ENCODE data around the gene PHC3. TPM values are rescaled to one million over a fixed set of nuclear protein-coding genes. Genes with fewer than 3 reads are reported as not detected.
"Not testable (repeated sequence)": the region's sequence is repeated elsewhere in the genome, so short reads cannot be mapped to it uniquely, and the experiment has no call there.

Gene PHC3
- total and polyA plus RNA-seq, 9 donors = 9.9 to 121 (median 90.2) TPM

DNA sequence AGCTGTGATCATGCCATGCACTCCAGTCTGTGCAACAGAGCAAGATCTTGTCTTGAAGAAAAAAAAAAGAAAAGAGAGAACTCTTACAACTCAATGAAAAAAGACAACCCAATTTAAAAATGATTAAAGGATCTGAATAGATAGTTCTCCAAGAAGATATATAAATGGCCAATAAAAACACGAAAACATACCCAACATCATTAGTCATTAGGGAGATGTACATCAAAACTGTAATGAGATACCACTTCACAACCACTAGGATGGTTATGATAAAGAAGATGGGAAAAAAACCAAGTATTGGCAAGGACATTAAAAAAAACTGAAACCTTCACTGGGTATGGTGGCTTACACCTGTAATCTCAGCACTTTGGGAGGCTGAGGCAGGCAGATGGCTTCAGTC, 38.3 kb upstream of the PHC3 start:
- TF ChIP-seq EP300 (IDR thresholded peaks at IDR 0.05) (no peak), POLR2A (IDR thresholded peaks at IDR 0.05) (no peak)
- TF ChIP-seq, protein P1, sequence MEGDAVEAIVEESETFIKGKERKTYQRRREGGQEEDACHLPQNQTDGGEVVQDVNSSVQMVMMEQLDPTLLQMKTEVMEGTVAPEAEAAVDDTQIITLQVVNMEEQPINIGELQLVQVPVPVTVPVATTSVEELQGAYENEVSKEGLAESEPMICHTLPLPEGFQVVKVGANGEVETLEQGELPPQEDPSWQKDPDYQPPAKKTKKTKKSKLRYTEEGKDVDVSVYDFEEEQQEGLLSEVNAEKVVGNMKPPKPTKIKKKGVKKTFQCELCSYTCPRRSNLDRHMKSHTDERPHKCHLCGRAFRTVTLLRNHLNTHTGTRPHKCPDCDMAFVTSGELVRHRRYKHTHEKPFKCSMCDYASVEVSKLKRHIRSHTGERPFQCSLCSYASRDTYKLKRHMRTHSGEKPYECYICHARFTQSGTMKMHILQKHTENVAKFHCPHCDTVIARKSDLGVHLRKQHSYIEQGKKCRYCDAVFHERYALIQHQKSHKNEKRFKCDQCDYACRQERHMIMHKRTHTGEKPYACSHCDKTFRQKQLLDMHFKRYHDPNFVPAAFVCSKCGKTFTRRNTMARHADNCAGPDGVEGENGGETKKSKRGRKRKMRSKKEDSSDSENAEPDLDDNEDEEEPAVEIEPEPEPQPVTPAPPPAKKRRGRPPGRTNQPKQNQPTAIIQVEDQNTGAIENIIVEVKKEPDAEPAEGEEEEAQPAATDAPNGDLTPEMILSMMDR (IDR thresholded peaks at IDR 0.05) = no peak
- H3K27ac ChIP-seq = no peak overlapping the region
- H3K9me3 ChIP-seq = no peaks in the 10 kb centered on the region
- 84 to 93% (median 93%) methylated on average over 1 of the region's 1 CpG for WGBS, 3 donors
- DNase-seq = no peak
- H3K36me3 ChIP-seq = no peaks in the 10 kb centered on the region
- H3K4me1 ChIP-seq (ENCODE audit: insufficient read depth) = peaks cover 1% of the 10 kb centered on the region
- intact Hi-C loops (cut with DNase I) = loop anchor here in 1 of 4 donors (5.0 kb wide), 1 partner anchor 33 kb away; no protein-coding TSS in a partner anchor
- no peak overlapping the region for H3K4me3 ChIP-seq
- H3K27me3 ChIP-seq = no peaks in the 10 kb centered on the region

DNA sequence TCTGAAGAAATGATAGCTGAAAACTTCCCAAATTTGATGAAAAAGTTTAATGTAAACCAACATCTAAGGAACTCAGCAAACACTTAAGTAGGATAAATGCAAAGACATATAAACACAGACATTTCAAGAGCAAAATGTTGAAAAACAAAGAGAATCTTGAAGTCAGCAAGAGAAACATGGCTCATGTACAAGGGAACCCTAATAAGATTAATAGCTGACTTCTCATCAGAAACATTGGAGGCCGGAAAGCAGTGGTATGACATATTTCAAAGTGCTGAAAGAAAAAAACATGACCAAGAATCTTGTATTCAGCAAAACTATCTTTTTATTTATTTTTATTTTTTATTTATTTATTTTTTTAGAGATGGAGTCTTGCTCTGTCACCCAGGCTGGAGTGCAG, 30.1 kb upstream of the PHC3 start:
- H3K36me3 ChIP-seq = no peaks in the 10 kb centered on the region
- no peaks in the 10 kb centered on the region for H3K9me3 ChIP-seq
- no peaks in the 10 kb centered on the region for H3K4me1 ChIP-seq (ENCODE audit: insufficient read depth)
- no peaks in the 10 kb centered on the region for H3K27me3 ChIP-seq
- DNase-seq = no peak
- 95 to 96% (median 96%) methylated on average over 1 of the region's 1 CpG for WGBS, 3 donors
- intact Hi-C loops (cut with DNase I) = no loop called here
- H3K4me3 ChIP-seq = no peak overlapping the region
- H3K27ac ChIP-seq = no peak overlapping the region
- TF ChIP-seq EP300 (IDR thresholded peaks at IDR 0.05) = no peak
- TF ChIP-seq, protein P1 (IDR thresholded peaks at IDR 0.05) = no peak
- no peak for TF ChIP-seq POLR2A (IDR thresholded peaks at IDR 0.05)

DNA sequence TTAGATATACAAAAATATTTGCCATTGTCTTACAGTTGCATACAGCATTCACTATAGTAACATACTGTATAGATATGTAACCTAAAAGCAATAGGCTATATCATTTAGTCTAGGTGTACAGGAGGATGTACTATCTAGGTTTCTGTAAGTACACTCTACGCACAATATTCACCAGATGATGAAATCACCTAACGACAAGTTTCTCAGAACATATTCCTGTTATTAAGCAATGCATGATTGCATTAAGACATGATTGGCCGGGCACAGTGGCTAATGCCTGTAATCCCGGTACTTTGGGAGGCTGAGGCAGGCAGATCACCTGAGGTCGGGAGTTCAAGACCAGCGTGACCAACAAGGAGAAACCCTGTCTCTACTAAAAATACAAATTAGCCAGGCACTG, 26.2 kb upstream of the PHC3 start:
- intact Hi-C loops (cut with DNase I) = no loop called here
- WGBS, 3 donors = 68 to 78% (median 74%) methylated on average over 6 of the region's 6 CpGs
- Histone ChIP-seq H3K27me3 (no peaks in the 10 kb centered on the region), H3K4me1 (ENCODE audit: insufficient read depth) (no peaks in the 10 kb centered on the region), H3K9me3 (no peaks in the 10 kb centered on the region), H3K4me3 (no peak overlapping the region), H3K27ac (no peak overlapping the region), H3K36me3 (no peaks in the 10 kb centered on the region)
- no peak for DNase-seq
- TF ChIP-seq POLR2A (IDR thresholded peaks at IDR 0.05) (no peak), EP300 (IDR thresholded peaks at IDR 0.05) (no peak)
- TF ChIP-seq, protein P1 (IDR thresholded peaks at IDR 0.05) = no peak

DNA sequence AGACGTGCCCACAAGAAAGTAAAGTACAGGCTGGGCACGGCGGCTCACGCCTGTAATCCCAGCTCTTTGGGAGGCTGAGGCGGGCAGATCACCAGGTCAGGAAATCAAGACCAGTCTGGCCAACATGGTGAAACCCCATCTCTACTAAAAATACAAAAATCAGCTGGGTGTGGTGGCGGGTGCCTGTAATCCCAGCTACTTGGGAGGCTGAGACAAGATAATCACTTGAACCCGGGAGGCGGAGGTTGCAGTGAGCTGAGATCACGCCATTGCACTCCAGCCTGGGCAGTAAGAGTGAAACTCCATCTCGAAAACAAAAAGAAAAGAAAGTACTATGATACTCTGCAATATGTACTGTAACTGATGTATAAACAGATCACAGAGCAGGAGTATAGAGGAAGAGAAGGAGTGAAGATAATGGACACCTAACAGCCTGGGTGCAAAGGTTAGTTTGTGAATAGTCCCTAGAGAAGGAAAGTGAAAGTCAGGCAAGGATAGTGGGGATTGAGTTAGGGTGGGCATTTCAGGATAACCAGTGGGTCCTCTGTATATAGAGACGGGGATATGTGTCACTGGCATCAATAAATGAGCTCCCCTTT, 24.7 kb upstream of the PHC3 start:
- DNase-seq; H3K36me3 ChIP-seq; H3K9me3 ChIP-seq; H3K4me3 ChIP-seq; H3K27ac ChIP-seq; H3K27me3 ChIP-seq; H3K4me1 ChIP-seq (ENCODE audit: insufficient read depth); intact Hi-C loops (cut with DNase I): not testable (repeated sequence)
- WGBS, 3 donors = 92 to 95% (median 94%) methylated on average over 11 of the region's 11 CpGs

DNA sequence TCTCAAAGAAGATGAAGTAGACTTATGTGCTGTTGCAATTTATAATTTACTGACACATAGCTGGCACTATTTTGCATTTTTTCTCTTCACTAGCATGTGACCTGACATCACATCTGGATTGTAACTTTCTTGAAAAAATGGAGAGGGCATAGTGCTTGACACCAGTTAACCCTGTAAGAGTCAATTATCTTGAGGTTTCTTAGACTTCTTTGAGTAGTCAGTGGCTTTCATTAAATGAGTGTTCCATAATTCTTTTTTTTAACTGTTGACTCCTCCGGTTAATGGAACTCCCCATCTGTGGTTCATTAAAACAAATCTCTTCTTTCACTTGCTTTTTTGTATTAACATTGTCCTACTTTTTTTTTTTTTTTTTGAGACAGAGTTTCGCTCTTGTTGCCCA, 23.8 kb upstream of the PHC3 start:
- Histone ChIP-seq H3K4me3 (no peak overlapping the region), H3K9me3 (no peaks in the 10 kb centered on the region), H3K27ac (no peak overlapping the region), H3K36me3 (no peaks in the 10 kb centered on the region), H3K27me3 (no peaks in the 10 kb centered on the region), H3K4me1 (ENCODE audit: insufficient read depth) (no peaks in the 10 kb centered on the region)
- intact Hi-C loops (cut with DNase I) = no loop called here
- no peak for DNase-seq
- 66 to 86% (median 76%) methylated on average over 2 of the region's 2 CpGs for WGBS, 3 donors
- TF ChIP-seq EP300 (IDR thresholded peaks at IDR 0.05) (no peak), POLR2A (IDR thresholded peaks at IDR 0.05) (no peak)
- TF ChIP-seq, protein P1 (IDR thresholded peaks at IDR 0.05) = no peak
